Measurements from ENCODE around the gene ZNF71. TPM values are rescaled to one million over a fixed set of nuclear protein-coding genes. Genes with fewer than 3 reads are reported as not detected.

Gene ZNF71
- total and polyA plus RNA-seq, 2 of the 8 experiments (the other 6 are each of a cell fraction or from before 2014, with no cell fraction given) = 8.2 to 12.4 TPM

DNA sequence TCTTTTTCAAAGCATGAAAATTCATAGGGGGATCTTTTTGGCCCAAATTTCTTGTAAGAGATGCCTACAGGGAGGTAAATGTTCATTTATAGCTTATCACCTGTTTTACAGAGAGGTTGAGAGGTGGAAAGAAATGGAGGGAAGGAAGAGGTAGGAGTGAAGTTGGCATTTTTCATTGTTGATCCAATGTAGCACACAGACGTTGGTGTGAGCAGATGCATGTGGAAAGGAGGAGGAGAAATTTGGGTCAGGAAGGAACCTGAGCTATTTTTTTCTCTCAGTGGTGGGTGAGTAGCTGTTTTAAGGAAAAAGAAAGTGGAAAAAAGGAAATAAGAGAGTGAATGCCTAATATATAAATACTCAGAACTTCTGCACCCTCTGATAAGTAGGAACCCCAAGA, 37.9 kb downstream of the ZNF71 start:
- H3K4me1 ChIP-seq (replicated peaks in 1 of 4; ENCODE audit: control insufficient read depth in 3 of 4, insufficient read depth in 4 of 4, low read length in 3 of 4) = no peaks in the 10 kb centered on the region
- no peak for DNase-seq (ENCODE audit: low read depth in 1 of 2, low spot score in 2 of 2)
- no peak overlapping the region for H2BK5ac ChIP-seq (ENCODE audit: low read depth, low read length)
- H2BK12ac ChIP-seq (ENCODE audit: low read depth, low read length) = no peak overlapping the region
- no peak overlapping the region for H3K9ac ChIP-seq (replicated peaks in 1 of 4; ENCODE audit: extremely low read depth in 1 of 4, low read depth in 3 of 4, low read length in 3 of 4)
- no peak overlapping the region for H3K23ac ChIP-seq (ENCODE audit: insufficient read length)
- H3K14ac ChIP-seq (ENCODE audit: insufficient read length) = no peak overlapping the region
- no peaks in the 10 kb centered on the region for H3K27me3 ChIP-seq (replicated peaks in 1 of 4; ENCODE audit: control insufficient read depth in 3 of 4, extremely low read depth in 1 of 4, insufficient read depth in 3 of 4, low read length in 3 of 4)
- no peaks in the 10 kb centered on the region for H4K20me1 ChIP-seq (replicated peaks in 1 of 2; ENCODE audit: control insufficient read depth in 1 of 2, insufficient read depth in 2 of 2, low read length in 2 of 2)
- H3K4me3 ChIP-seq (ENCODE audit: extremely low read depth in 1 of 4, insufficient read depth in 2 of 4, low read depth in 3 of 4, low read length in 4 of 4) = no peak overlapping the region
- no peak overlapping the region for H4K8ac ChIP-seq (ENCODE audit: extremely low read depth, insufficient read depth, low read length)
- TF ChIP-seq TCF12 (IDR thresholded peaks at IDR 0.05; ENCODE audit: low read depth, low read length) = no peak
- TF ChIP-seq CTBP2 (IDR thresholded peaks at IDR 0.05; ENCODE audit: borderline replicate concordance, insufficient read depth, insufficient read length, low read length) = no peak
- no peak for TF ChIP-seq KDM5A (IDR thresholded peaks at IDR 0.05; ENCODE audit: low read length)
- no peaks in the 10 kb centered on the region for H3K36me3 ChIP-seq (ENCODE audit: control insufficient read depth in 2 of 4, insufficient read depth in 4 of 4, low read length in 3 of 4)
- ChIA-PET POLR2A (ENCODE audit: partially characterized antibody) (no interaction called here), CTCF (ENCODE audit: partially characterized antibody) (interaction anchor here (0.6 kb wide), 1 partner anchor 333 kb away, joined by 3 read pairs; no protein-coding TSS in a partner anchor)
- H4K5ac ChIP-seq (ENCODE audit: insufficient read length, low read depth, low read length) = no peak overlapping the region
- no peaks in the 10 kb centered on the region for H3K79me2 ChIP-seq (ENCODE audit: control insufficient read depth in 1 of 2, insufficient read depth in 2 of 2, low read length in 2 of 2)
- no peak overlapping the region for H2BK120ac ChIP-seq (replicated peaks; ENCODE audit: low read depth, low read length)
- H3K18ac ChIP-seq (ENCODE audit: extremely low read depth, low read length) = no peak overlapping the region
- no peak overlapping the region for H3K27ac ChIP-seq (ENCODE audit: low read depth, low read length)
- peaks cover 62 to 69% of the 10 kb centered on the region in 2 experiments for H3K9me3 ChIP-seq (ENCODE audit: insufficient read depth in 2 of 2, low read depth in 1 of 2, low read length in 1 of 2)
- H3K79me1 ChIP-seq (ENCODE audit: low read depth, low read length) = no peaks in the 10 kb centered on the region
- no peak overlapping the region for H2AK5ac ChIP-seq (ENCODE audit: low read depth, low read length)
- H3K4me2 ChIP-seq (ENCODE audit: insufficient read depth in 1 of 2, low read depth in 2 of 2, low read length in 2 of 2) = no peak overlapping the region
- no peak overlapping the region for H3K56ac ChIP-seq (replicated peaks; ENCODE audit: insufficient read length, low read depth, low read length)
- H3K4ac ChIP-seq (replicated peaks; ENCODE audit: insufficient read length, low read depth, low read length) = no peak overlapping the region
- no peak for FAIRE-seq
- H2AFZ ChIP-seq (ENCODE audit: low read length) = no peak overlapping the region
- H3K23me2 ChIP-seq (ENCODE audit: low read depth, low read length) = no peaks in the 10 kb centered on the region
- H4K91ac ChIP-seq (replicated peaks; ENCODE audit: insufficient read length, low read length) = no peak overlapping the region
- H2BK20ac ChIP-seq (ENCODE audit: low read length) = no peak overlapping the region
- 33% methylated on average over 1 of the region's 1 CpG; no CpG with 5 or more reads in 1 of the 2 experiments for WGBS, 2 experiments (ENCODE audit: extremely low coverage in 1 of 2, insufficient coverage in 1 of 2, insufficient read length in 1 of 2, insufficient replicate concordance in 2 of 2, low coverage in 1 of 2, low lambda C conversion rate in 2 of 2, missing lambda C conversion rate in 1 of 2)
- H2BK15ac ChIP-seq (ENCODE audit: low read length) = no peak overlapping the region

Data from H1 (cell line).